ENCODE results near the gene PIP5K1C.

The PIP5K1C gene

GRCh38 chr19:3734310-3734600 lies 34.0 kb upstream of the PIP5K1C start:
- no peak overlapping the region for H3K4me3 ChIP-seq (ENCODE audit: low read length)
- H3K27me3 ChIP-seq (replicated peaks; ENCODE audit: control insufficient read depth, insufficient read depth, low read length) = peaks cover 43% of the 10 kb centered on the region
- H3K9ac ChIP-seq (ENCODE audit: low read length) = no peak overlapping the region
- no peaks in the 10 kb centered on the region for H3K36me3 ChIP-seq (ENCODE audit: control insufficient read depth, insufficient read depth, low read length, severe bottlenecking)
- no peaks in the 10 kb centered on the region for H3K9me3 ChIP-seq (ENCODE audit: control insufficient read depth, low read length)
- no peak for DNase-seq (ENCODE audit: low read depth)
- no peaks in the 10 kb centered on the region for H3K4me1 ChIP-seq (ENCODE audit: control insufficient read depth, insufficient read depth, low read length)

GRCh38 chr19:3733549-3734309 lies 33.5 kb upstream of the PIP5K1C start:
- Histone ChIP-seq H3K9ac (ENCODE audit: low read length) (no peak overlapping the region), H3K4me1 (ENCODE audit: control insufficient read depth, insufficient read depth, low read length) (no peaks in the 10 kb centered on the region), H3K36me3 (ENCODE audit: control insufficient read depth, insufficient read depth, low read length, severe bottlenecking) (no peaks in the 10 kb centered on the region), H3K9me3 (ENCODE audit: control insufficient read depth, low read length) (no peaks in the 10 kb centered on the region), H3K27me3 (replicated peaks; ENCODE audit: control insufficient read depth, insufficient read depth, low read length) (peaks cover 39% of the 10 kb centered on the region), H3K4me3 (ENCODE audit: low read length) (no peak overlapping the region)
- no peak for DNase-seq (ENCODE audit: low read depth)

- Histone ChIP-seq H3K4me1 (ENCODE audit: control insufficient read depth, insufficient read depth, low read length) (no peaks in the 10 kb centered on the region), H3K27me3 (replicated peaks; ENCODE audit: control insufficient read depth, insufficient read depth, low read length) (peaks cover 25% of the 10 kb centered on the region), H3K9ac (ENCODE audit: low read length) (no peak overlapping the region), H3K9me3 (ENCODE audit: control insufficient read depth, low read length) (no peaks in the 10 kb centered on the region), H3K36me3 (ENCODE audit: control insufficient read depth, insufficient read depth, low read length, severe bottlenecking) (no peaks in the 10 kb centered on the region), H3K4me3 (ENCODE audit: low read length) (no peak overlapping the region)
- DNase-seq (ENCODE audit: low read depth) = no peak
These were observed 31.8 kb upstream of the PIP5K1C start for GRCh38 chr19:3732108-3732507.

- H3K9me3 ChIP-seq (ENCODE audit: control insufficient read depth, low read length) = no peaks in the 10 kb centered on the region
- no peaks in the 10 kb centered on the region for H3K4me1 ChIP-seq (ENCODE audit: control insufficient read depth, insufficient read depth, low read length)
- H3K36me3 ChIP-seq (ENCODE audit: control insufficient read depth, insufficient read depth, low read length, severe bottlenecking) = no peaks in the 10 kb centered on the region
- no peak for DNase-seq (ENCODE audit: low read depth)
- no peak overlapping the region for H3K9ac ChIP-seq (ENCODE audit: low read length)
- H3K4me3 ChIP-seq (ENCODE audit: low read length) = no peak overlapping the region
- peaks cover 20% of the 10 kb centered on the region for H3K27me3 ChIP-seq (replicated peaks; ENCODE audit: control insufficient read depth, insufficient read depth, low read length)
These were observed 30.2 kb upstream of the PIP5K1C start for GRCh38 chr19:3730457-3730958.

GRCh38 chr19:3725640-3726310 lies 25.5 kb upstream of the PIP5K1C start:
- H3K36me3 ChIP-seq (ENCODE audit: control insufficient read depth, insufficient read depth, low read length, severe bottlenecking) = no peaks in the 10 kb centered on the region
- DNase-seq (ENCODE audit: low read depth) = no peak
- peaks cover 4% of the 10 kb centered on the region for H3K4me1 ChIP-seq (ENCODE audit: control insufficient read depth, insufficient read depth, low read length)
- no peaks in the 10 kb centered on the region for H3K9me3 ChIP-seq (ENCODE audit: control insufficient read depth, low read length)
- no peak overlapping the region for H3K9ac ChIP-seq (ENCODE audit: low read length)
- H3K4me3 ChIP-seq (ENCODE audit: low read length) = no peak overlapping the region
- H3K27me3 ChIP-seq (replicated peaks; ENCODE audit: control insufficient read depth, insufficient read depth, low read length) = peaks cover 23% of the 10 kb centered on the region

GRCh38 chr19:3725121-3725520 lies 24.9 kb upstream of the PIP5K1C start:
- Histone ChIP-seq H3K4me3 (ENCODE audit: low read length) (no peak overlapping the region), H3K4me1 (ENCODE audit: control insufficient read depth, insufficient read depth, low read length) (peaks cover 4% of the 10 kb centered on the region), H3K27me3 (replicated peaks; ENCODE audit: control insufficient read depth, insufficient read depth, low read length) (peaks cover 28% of the 10 kb centered on the region), H3K9ac (ENCODE audit: low read length) (no peak overlapping the region), H3K9me3 (ENCODE audit: control insufficient read depth, low read length) (no peaks in the 10 kb centered on the region), H3K36me3 (ENCODE audit: control insufficient read depth, insufficient read depth, low read length, severe bottlenecking) (no peaks in the 10 kb centered on the region)
- DNase-seq (ENCODE audit: low read depth) = no peak

GRCh38 chr19:3723883-3724282 lies 23.6 kb upstream of the PIP5K1C start:
- DNase-seq (ENCODE audit: low read depth) = no peak
- H3K4me3 ChIP-seq (ENCODE audit: low read length) = no peak overlapping the region
- no peaks in the 10 kb centered on the region for H3K36me3 ChIP-seq (ENCODE audit: control insufficient read depth, insufficient read depth, low read length, severe bottlenecking)
- H3K9ac ChIP-seq (ENCODE audit: low read length) = no peak overlapping the region
- peaks cover 37% of the 10 kb centered on the region for H3K27me3 ChIP-seq (replicated peaks; ENCODE audit: control insufficient read depth, insufficient read depth, low read length)
- no peaks in the 10 kb centered on the region for H3K9me3 ChIP-seq (ENCODE audit: control insufficient read depth, low read length)
- peaks cover 4% of the 10 kb centered on the region for H3K4me1 ChIP-seq (ENCODE audit: control insufficient read depth, insufficient read depth, low read length)

- Histone ChIP-seq H3K4me3 (ENCODE audit: low read length) (no peak overlapping the region), H3K9me3 (ENCODE audit: control insufficient read depth, low read length) (no peaks in the 10 kb centered on the region), H3K27me3 (replicated peaks; ENCODE audit: control insufficient read depth, insufficient read depth, low read length) (peaks cover 39% of the 10 kb centered on the region), H3K36me3 (ENCODE audit: control insufficient read depth, insufficient read depth, low read length, severe bottlenecking) (no peaks in the 10 kb centered on the region), H3K9ac (ENCODE audit: low read length) (no peak overlapping the region), H3K4me1 (ENCODE audit: control insufficient read depth, insufficient read depth, low read length) (peaks cover 4% of the 10 kb centered on the region)
- DNase-seq (ENCODE audit: low read depth) = no peak
These were observed 22.8 kb upstream of the PIP5K1C start for GRCh38 chr19:3723110-3723488.

GRCh38 chr19:3722443-3723109 lies 22.3 kb upstream of the PIP5K1C start:
- H3K9ac ChIP-seq (ENCODE audit: low read length) = no peak overlapping the region
- peak; percentile 20 for DNase-seq (ENCODE audit: low read depth)
- H3K4me3 ChIP-seq (ENCODE audit: low read length) = no peak overlapping the region
- no peaks in the 10 kb centered on the region for H3K36me3 ChIP-seq (ENCODE audit: control insufficient read depth, insufficient read depth, low read length, severe bottlenecking)
- peaks cover 4% of the 10 kb centered on the region for H3K4me1 ChIP-seq (ENCODE audit: control insufficient read depth, insufficient read depth, low read length)
- no peaks in the 10 kb centered on the region for H3K9me3 ChIP-seq (ENCODE audit: control insufficient read depth, low read length)
- peaks cover 39% of the 10 kb centered on the region for H3K27me3 ChIP-seq (replicated peaks; ENCODE audit: control insufficient read depth, insufficient read depth, low read length)

GRCh38 chr19:3721887-3722442 lies 21.7 kb upstream of the PIP5K1C start:
- H3K9me3 ChIP-seq (ENCODE audit: control insufficient read depth, low read length) = no peaks in the 10 kb centered on the region

More at GRCh38 chr19:3721887-3722442, 21.7 kb upstream of the PIP5K1C start:
- Histone ChIP-seq H3K27me3 (replicated peaks; ENCODE audit: control insufficient read depth, insufficient read depth, low read length) (peaks cover 39% of the 10 kb centered on the region), H3K4me3 (ENCODE audit: low read length) (no peak overlapping the region), H3K4me1 (ENCODE audit: control insufficient read depth, insufficient read depth, low read length) (peaks cover 4% of the 10 kb centered on the region), H3K36me3 (ENCODE audit: control insufficient read depth, insufficient read depth, low read length, severe bottlenecking) (no peaks in the 10 kb centered on the region), H3K9ac (ENCODE audit: low read length) (no peak overlapping the region)
- no peak for DNase-seq (ENCODE audit: low read depth)

Data from adipocyte (in vitro differentiated cells).